ENCODE data around the gene ADK. TPM values are rescaled to one million over a fixed set of nuclear protein-coding genes. Genes with fewer than 3 reads are reported as not detected.

ADK gene
- total and polyA plus RNA-seq, 2 of the 13 experiments (the other 11 are each of a cell fraction or from before 2014, with no cell fraction given) = 48.6 to 79.1 TPM

- DNase-seq (ENCODE audit: low spot score) = no peak
- H3K27ac ChIP-seq (ENCODE audit: extremely low read length, insufficient read depth, low read length) = no peak overlapping the region
- POLR2A ChIA-PET = no interaction called here
- ATAC-seq = no peak
- WGBS (ENCODE audit: low lambda C conversion rate) = 78% methylated on average over 2 of the region's 6 CpGs
- H3K36me3 ChIP-seq (replicated peaks in 1 of 2; ENCODE audit: control insufficient read depth in 1 of 2, insufficient read depth in 2 of 2, low read length in 2 of 2) = no peaks in the 10 kb centered on the region
- peaks cover 37% of the 10 kb centered on the region for H3K4me1 ChIP-seq (ENCODE audit: insufficient read depth, low read length)
- H3K9ac ChIP-seq (ENCODE audit: insufficient read depth, low read depth, low read length) = no peak overlapping the region
- no peak overlapping the region for H3K4me2 ChIP-seq (ENCODE audit: low read depth, low read length)
- CTCF ChIA-PET (ENCODE audit: low intra/inter-chr PET ratio, low total read pairs) = no interaction called here
- H3K4me3 ChIP-seq (replicated peaks in 1 of 3; ENCODE audit: insufficient read depth in 1 of 3, low read depth in 2 of 3, low read length in 3 of 3) = no peak overlapping the region
- H4K20me1 ChIP-seq (ENCODE audit: insufficient read depth, low read length) = no peaks in the 10 kb centered on the region
- intact Hi-C loops (cut with micrococcal nuclease; ENCODE audit: unreplicated experiment) (no loop called here), in situ Hi-C loops (cut with HindIII; ENCODE audit: extremely low pct_ligation_motif_present, low pct_unique_long_range_greater_than_20kb) (no loop called here)
- H3K9me3 ChIP-seq (ENCODE audit: low read length) = no peaks in the 10 kb centered on the region
- BruUV-seq (replicated peaks) = no TSS peak
- peaks cover 0 to 1% of the 10 kb centered on the region in 2 experiments; a peak in 2 of 5 replicates for H3K27me3 ChIP-seq (ENCODE audit: control insufficient read depth in 1 of 2, insufficient read depth in 2 of 2, low read length in 2 of 2)
- no peak overlapping the region for H2AFZ ChIP-seq (ENCODE audit: low read length)
- no peaks in the 10 kb centered on the region for H3K79me2 ChIP-seq (ENCODE audit: insufficient read depth, low read length)
- no peak for FAIRE-seq
- TF ChIP-seq, protein P1, sequence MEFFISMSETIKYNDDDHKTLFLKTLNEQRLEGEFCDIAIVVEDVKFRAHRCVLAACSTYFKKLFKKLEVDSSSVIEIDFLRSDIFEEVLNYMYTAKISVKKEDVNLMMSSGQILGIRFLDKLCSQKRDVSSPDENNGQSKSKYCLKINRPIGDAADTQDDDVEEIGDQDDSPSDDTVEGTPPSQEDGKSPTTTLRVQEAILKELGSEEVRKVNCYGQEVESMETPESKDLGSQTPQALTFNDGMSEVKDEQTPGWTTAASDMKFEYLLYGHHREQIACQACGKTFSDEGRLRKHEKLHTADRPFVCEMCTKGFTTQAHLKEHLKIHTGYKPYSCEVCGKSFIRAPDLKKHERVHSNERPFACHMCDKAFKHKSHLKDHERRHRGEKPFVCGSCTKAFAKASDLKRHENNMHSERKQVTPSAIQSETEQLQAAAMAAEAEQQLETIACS (CRISPR knock-in tag; IDR thresholded peaks at IDR 0.05) = no peak
- TF ChIP-seq ZBTB38 (CRISPR knock-in tag; IDR thresholded peaks at IDR 0.05) = no peak
- TF ChIP-seq SMC3 (IDR thresholded peaks at IDR 0.05; ENCODE audit: low read length) = no peak
- TF ChIP-seq, protein P2, sequence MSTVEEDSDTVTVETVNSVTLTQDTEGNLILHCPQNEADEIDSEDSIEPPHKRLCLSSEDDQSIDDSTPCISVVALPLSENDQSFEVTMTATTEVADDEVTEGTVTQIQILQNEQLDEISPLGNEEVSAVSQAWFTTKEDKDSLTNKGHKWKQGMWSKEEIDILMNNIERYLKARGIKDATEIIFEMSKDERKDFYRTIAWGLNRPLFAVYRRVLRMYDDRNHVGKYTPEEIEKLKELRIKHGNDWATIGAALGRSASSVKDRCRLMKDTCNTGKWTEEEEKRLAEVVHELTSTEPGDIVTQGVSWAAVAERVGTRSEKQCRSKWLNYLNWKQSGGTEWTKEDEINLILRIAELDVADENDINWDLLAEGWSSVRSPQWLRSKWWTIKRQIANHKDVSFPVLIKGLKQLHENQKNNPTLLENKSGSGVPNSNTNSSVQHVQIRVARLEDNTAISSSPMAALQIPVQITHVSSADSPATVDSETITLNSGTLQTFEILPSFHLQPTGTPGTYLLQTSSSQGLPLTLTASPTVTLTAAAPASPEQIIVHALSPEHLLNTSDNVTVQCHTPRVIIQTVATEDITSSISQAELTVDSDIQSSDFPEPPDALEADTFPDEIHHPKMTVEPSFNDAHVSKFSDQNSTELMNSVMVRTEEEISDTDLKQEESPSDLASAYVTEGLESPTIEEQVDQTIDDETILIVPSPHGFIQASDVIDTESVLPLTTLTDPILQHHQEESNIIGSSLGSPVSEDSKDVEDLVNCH (CRISPR knock-in tag; IDR thresholded peaks at IDR 0.05) = no peak
- TF ChIP-seq HOMEZ (CRISPR knock-in tag; IDR thresholded peaks at IDR 0.05; ENCODE audit: low read depth) = no peak
- no peak for TF ChIP-seq CEBPZ (IDR thresholded peaks at IDR 0.05; ENCODE audit: low read length)
- no peak for TF ChIP-seq ATM (IDR thresholded peaks at IDR 0.05; ENCODE audit: borderline replicate concordance)
- no peak for TF ChIP-seq CBX2 (IDR thresholded peaks at IDR 0.05; ENCODE audit: low read depth, low read length)
- no peak for TF ChIP-seq CBX2 (CRISPR knock-in tag; IDR thresholded peaks at IDR 0.05; ENCODE audit: low read depth)
- no peak for TF ChIP-seq PRPF4 (IDR thresholded peaks at IDR 0.05; ENCODE audit: low read depth, low read length, poor library complexity, severe bottlenecking)
- no peak for TF ChIP-seq PPARG (CRISPR knock-in tag; conservative IDR thresholded peaks at IDR 0.05)
Observed at GRCh38 chr10:74752371-74753040, 601.5 kb downstream of the ADK start.
